Heart right ventricle (tissue), 16 donors: ENCODE measurements around the gene DLGAP1. TPM values are rescaled to one million over a fixed set of nuclear protein-coding genes. Genes with fewer than 3 reads are reported as not detected.
A peak's percentile ranks its signal among the peaks of the same experiment; 100 is the strongest.

Source experiments
- ATAC-seq, 8 donors: fragments of 200-7000 bp; cut with Tn5 transposase; one replicate each; pipeline ENCODE4 v1.9.1; 2020; ENCODE audit warnings: mild to moderate bottlenecking in 8 of 8, moderate library complexity in 8 of 8, moderate number of reproducible peaks in 1 of 8
- DNase-seq, 2 donors: peaks; one replicate each; pipeline ENCODE4 v3.0.0-alpha.2; 2020
- H3K27ac ChIP-seq, 10 donors: fragments of 200-600 bp; sonication (generic) in 2 of 10; one replicate each; pipeline versions ENCODE4 v1.5.0 to v1.8.0; 2020 to 2022; ENCODE audit warnings: mild to moderate bottlenecking in 3 of 10
- H3K27me3 ChIP-seq, 7 donors: fragments of 200-600 bp; one replicate each; pipeline ENCODE4 v1.8.0; 2021 to 2022; ENCODE audit warnings: mild to moderate bottlenecking in 2 of 7
- H3K36me3 ChIP-seq, 9 donors: fragments of 200-600 bp; sonication (generic) in 1 of 9; one replicate each; pipeline versions ENCODE4 v1.5.0 to v1.8.0; 2020 to 2022; ENCODE audit warnings: mild to moderate bottlenecking in 2 of 9
- H3K4me1 ChIP-seq, 9 donors: fragments of 200-600 bp; sonication (generic) in 1 of 9; one replicate each; pipeline versions ENCODE4 v1.5.0 to v1.8.0; 2020 to 2022; ENCODE audit warnings: mild to moderate bottlenecking in 4 of 9
- H3K4me3 ChIP-seq, 10 donors: fragments of 200-600 bp; sonication (generic) in 2 of 10; one replicate each; pipeline versions ENCODE4 v1.5.0 to v1.8.0; 2020 to 2022; ENCODE audit warnings: mild to moderate bottlenecking in 7 of 10, moderate library complexity in 2 of 10
- H3K9me3 ChIP-seq, 11 donors: fragments of 200-600 bp in 10 of 11; sonication (generic) in 2 of 11; one replicate each; pipeline versions ENCODE4 v1.5.0 to v1.8.0; 2013 to 2022; ENCODE audit warnings: mild to moderate bottlenecking in 2 of 11, control low read depth in 1 of 11, moderate library complexity in 1 of 11
- WGBS, 2 donors: extraction: QIAGEN DNeasy Blood & Tissue Kit; methylation state at CpG; one replicate each; pipeline ENCODE4 v1.1.7; 2013; ENCODE audit warnings: inconsistent platforms in 1 of 2; 5-methylcytosine and 5-hydroxymethylcytosine counted together
- intact Hi-C, 10 donors: fragments of 100-400 bp; cut with DNase I; formaldehyde crosslinking; loops; one replicate each; pipeline versions ENCODE4 v1.11.1 to v1.14.2; 2022
- polyA plus RNA-seq, 2 donors: library from polyadenylated mRNA; stranded (reverse); fragments of 200-250 nt; gene quantifications; one replicate each; pipeline ENCODE4 v1.2.3, GENCODE V29; 2013
- total RNA-seq, 10 donors: library from RNA; stranded (reverse); fragmentation: NEBNext Ultra II Directional in 3 of 10; extraction: Animal tissue kit (Norgen Biotek cat#: 25700) in 3 of 10; gene quantifications; one replicate each; pipeline versions ENCODE4 v1.2.1 to v1.2.4, GENCODE V29; 2021 to 2023
- TF ChIP-seq, protein P1 (sequence below), 9 donors: fragments of 200-600 bp; sonication (generic) in 2 of 9; IDR thresholded peaks; one replicate each; pipeline versions ENCODE4 v1.5.0 to v1.8.0; 2021 to 2022; ENCODE audit warnings: antibody characterized with exemption in 9 of 9, mild to moderate bottlenecking in 5 of 9, moderate library complexity in 1 of 9
- donor health status: Arrhythmogenic right ventricular cardiomyopathy.
- donor health status: ischemic (EF 13 %, LVEDD 7.1; RV severe dilation, severe dysfunction).
- donor health status: healthy with polysubstance abuse.
- donor health status: DM: no; HTN: yes; CAD: no.
- donor health status: DM: no; HTN: no; CAD: no.
- donor health status: ischemic (EF 25% LVEDD 6.9; RV normal size, moderate dysfunction).
- donor health status: ischemic (EF 25% LVEDD 5.7; RV mildly dilated, moderate dysfunction).
- donor health status: healthy.
- donor health status: DM: yes; HTN: yes; CAD: no.
- donor health status: Ischemic cardiomyopathy.
- donor health status: ischemic (EF 35%, LVEDD 5.7; RV mildly dilated, moderate dysfunction).
- donor health status: nonischemic (EF 11% LVEDD 7.7; RV severe dilation, severe dysfunction).
- donor health status: DM: yes; HTN: yes; CAD: no.
- donor health status: PGD.
- donor health status: ischemic (EF 29% LVEDD 5.4; RV normal size, mild dysfunction).
- donor health status: nonischemic (EF 23%, LVEDD 6.1; RV moderate dilation, normal function).

DLGAP1 gene
- total and polyA plus RNA-seq, 12 donors = 0.07 to 7.2 (median 1.0) TPM; not detected in 2

- TF ChIP-seq, protein P1, sequence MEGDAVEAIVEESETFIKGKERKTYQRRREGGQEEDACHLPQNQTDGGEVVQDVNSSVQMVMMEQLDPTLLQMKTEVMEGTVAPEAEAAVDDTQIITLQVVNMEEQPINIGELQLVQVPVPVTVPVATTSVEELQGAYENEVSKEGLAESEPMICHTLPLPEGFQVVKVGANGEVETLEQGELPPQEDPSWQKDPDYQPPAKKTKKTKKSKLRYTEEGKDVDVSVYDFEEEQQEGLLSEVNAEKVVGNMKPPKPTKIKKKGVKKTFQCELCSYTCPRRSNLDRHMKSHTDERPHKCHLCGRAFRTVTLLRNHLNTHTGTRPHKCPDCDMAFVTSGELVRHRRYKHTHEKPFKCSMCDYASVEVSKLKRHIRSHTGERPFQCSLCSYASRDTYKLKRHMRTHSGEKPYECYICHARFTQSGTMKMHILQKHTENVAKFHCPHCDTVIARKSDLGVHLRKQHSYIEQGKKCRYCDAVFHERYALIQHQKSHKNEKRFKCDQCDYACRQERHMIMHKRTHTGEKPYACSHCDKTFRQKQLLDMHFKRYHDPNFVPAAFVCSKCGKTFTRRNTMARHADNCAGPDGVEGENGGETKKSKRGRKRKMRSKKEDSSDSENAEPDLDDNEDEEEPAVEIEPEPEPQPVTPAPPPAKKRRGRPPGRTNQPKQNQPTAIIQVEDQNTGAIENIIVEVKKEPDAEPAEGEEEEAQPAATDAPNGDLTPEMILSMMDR (IDR thresholded peaks at IDR 0.05) = no peak
- 85 to 86% methylated on average over 10 of the region's 10 CpGs for WGBS, 2 donors
- intact Hi-C loops = loop anchor here in 7 of 10 donors (2.0 to 10.0 kb wide), 8 partner anchors 59 to 216 kb away; no protein-coding TSS in a partner anchor
- H3K27ac ChIP-seq = peak overlapping the region in 1 of 10 donors; percentile 99
- H3K27me3 ChIP-seq = no peaks in the 10 kb centered on the region
- H3K9me3 ChIP-seq = peaks cover 0 to 6% (median 0%) of the 10 kb centered on the region in 11 donors
- ATAC-seq (no peak), DNase-seq (no peak)
- H3K4me3 ChIP-seq = no peak overlapping the region
- peaks cover 0 to 50% (median 17%) of the 10 kb centered on the region in 9 donors for H3K36me3 ChIP-seq
- peaks cover 3 to 63% (median 28%) of the 10 kb centered on the region in 9 donors for H3K4me1 ChIP-seq
Observed at GRCh38 chr18:3455907-3456685, 999.0 kb downstream of the DLGAP1 start.

DNA sequence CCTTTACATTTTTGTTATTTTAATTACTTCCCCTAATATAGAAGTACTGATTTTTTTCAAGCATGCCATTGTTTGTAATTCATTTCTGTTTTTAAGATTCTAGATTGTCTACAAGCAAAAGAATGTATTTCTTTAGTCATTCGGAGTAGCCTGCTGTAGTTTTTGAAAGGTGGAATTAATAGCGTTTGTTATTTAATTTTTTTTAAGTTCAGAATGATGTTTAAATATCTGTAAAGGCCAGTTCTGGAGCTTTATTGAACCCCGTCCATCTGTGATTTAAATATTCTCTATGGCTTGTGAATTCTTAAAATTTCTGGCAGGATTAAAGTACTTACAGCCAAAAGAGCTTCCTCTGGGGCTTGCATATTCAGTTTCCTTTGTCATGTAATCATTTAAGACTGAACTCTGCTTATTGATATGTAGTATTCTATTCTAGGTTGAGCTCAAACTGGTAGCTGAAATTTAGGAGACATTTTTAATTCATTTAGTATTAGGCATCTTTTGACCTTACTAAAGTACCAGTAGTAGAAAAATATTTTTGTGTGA lies 999.9 kb downstream of the DLGAP1 start:
- intact Hi-C loops = loop anchor here in 7 of 10 donors (2.0 to 10.0 kb wide), 8 partner anchors 60 to 217 kb away; no protein-coding TSS in a partner anchor
- Histone ChIP-seq H3K36me3 (peaks cover 0 to 41% (median 17%) of the 10 kb centered on the region in 9 donors), H3K9me3 (no peaks in the 10 kb centered on the region), H3K4me1 (peaks cover 3 to 63% (median 28%) of the 10 kb centered on the region in 9 donors), H3K4me3 (peak overlapping the region in 6 of 10 donors; percentile 68 to 93 (median 82)), H3K27ac (peak overlapping the region in 8 of 10 donors; percentile 87 to 100 (median 97)), H3K27me3 (no peaks in the 10 kb centered on the region)
- 38 to 42% methylated on average over 3 of the region's 3 CpGs for WGBS, 2 donors
- TF ChIP-seq, protein P1 (IDR thresholded peaks at IDR 0.05) = peak in 1 of 9 donors; percentile 11
- DNase-seq (no peak), ATAC-seq (no peak)

- intact Hi-C loops = loop anchor here (1.0 to 10.0 kb wide), 12 partner anchors 60 to 218 kb away; partner anchors contain the start of gene MYL12B (in 2 of the 10)
- Histone ChIP-seq H3K27ac (peak overlapping the region in 9 of 10 donors; percentile 87 to 100 (median 97)), H3K4me1 (peaks cover 3 to 59% (median 28%) of the 10 kb centered on the region in 9 donors), H3K36me3 (peaks cover 0 to 35% (median 17%) of the 10 kb centered on the region in 9 donors), H3K27me3 (no peaks in the 10 kb centered on the region), H3K4me3 (peak overlapping the region in 9 of 10 donors; percentile 4 to 93 (median 69)), H3K9me3 (no peaks in the 10 kb centered on the region)
- DNase-seq (peak in 1 of 2 donors; percentile 56), ATAC-seq (no peak)
- TF ChIP-seq, protein P1 (IDR thresholded peaks at IDR 0.05) = peak; percentile 55 to 86 (median 69)
- 1% methylated on average over 4 of the region's 4 CpGs for WGBS, 2 donors
Observed at GRCh38 chr18:3454365-3455089, 1000.6 kb downstream of the DLGAP1 start.
